GM12864 (cell line): ENCODE data around the gene UBE2D1.

Experiments
- DNase-seq: peaks from one replicate; pipeline ENCODE4 v3.0.0-alpha.2; 2011; ENCODE audit warnings: low read depth
- H3K4me3 ChIP-seq: 2 replicates; pipeline ENCODE4 v1.5.1; 2011; ENCODE audit warnings: mild to moderate bottlenecking, low read depth, low read length, control low read depth
- CTCF ChIP-seq: IDR thresholded peaks from 2 replicates; pipeline ENCODE4 v1.5.1; 2011; ENCODE audit warnings: low read depth, mild to moderate bottlenecking, moderate library complexity, low read length, control low read depth, inconsistent platforms; ENCODE audit errors: missing control alignments

Gene UBE2D1

GRCh38 chr10:58350619-58351323, 16.0 kb downstream of the UBE2D1 start:
- TF ChIP-seq CTCF = no peak
- no peak overlapping the region for H3K4me3 ChIP-seq
- no peak for DNase-seq

- TF ChIP-seq CTCF = no peak
- H3K4me3 ChIP-seq = no peak overlapping the region
- DNase-seq = no peak
Observed at GRCh38 chr10:58351616-58352578, 17.1 kb downstream of the UBE2D1 start.

- TF ChIP-seq CTCF = no peak
- DNase-seq = no peak
- H3K4me3 ChIP-seq = no peak overlapping the region
Observed at GRCh38 chr10:58352956-58353610, 18.3 kb downstream of the UBE2D1 start.

- no peak for TF ChIP-seq CTCF
- no peak for DNase-seq
Observed at GRCh38 chr10:58356756-58357155, 21.9 kb downstream of the UBE2D1 start.

GRCh38 chr10:58358314-58358933, 23.6 kb downstream of the UBE2D1 start:
- no peak for DNase-seq

More at GRCh38 chr10:58356756-58357155, 21.9 kb downstream of the UBE2D1 start:
- no peak overlapping the region for H3K4me3 ChIP-seq

More at GRCh38 chr10:58358314-58358933, 23.6 kb downstream of the UBE2D1 start:
- no peak overlapping the region for H3K4me3 ChIP-seq
- TF ChIP-seq CTCF = no peak
